Smooth muscle cell (in vitro differentiated cells): Measurements from ENCODE around the gene TGFBR3. TPM values are rescaled to one million over a fixed set of nuclear protein-coding genes. Genes with fewer than 3 reads are reported as not detected.

Source experiments
- DNase-seq: peaks from one replicate; lab custom pipeline; 2025; ENCODE audit not compliant: unreplicated experiment; lab: John Stamatoyannopoulos, UW
- H2AFZ ChIP-seq: fragments of 200-600 bp; sonication (generic); 2 replicates; pipeline ENCODE4 v1.6.0; 2016; ENCODE audit warnings: antibody characterized with exemption, low read depth, mild to moderate bottlenecking
- H3F3A ChIP-seq: fragments of 200-600 bp; sonication (generic); 2 replicates; pipeline ENCODE4 v1.6.0; 2017; ENCODE audit warnings: antibody characterized with exemption, low read depth
- H3K27ac ChIP-seq: fragments of 200-600 bp; sonication (generic); 2 replicates; pipeline ENCODE4 v1.5.1; 2016; ENCODE audit warnings: low read depth, mild to moderate bottlenecking
- H3K27me3 ChIP-seq: fragments of 200-600 bp; sonication (generic); 2 replicates; pipeline ENCODE4 v1.6.1; 2016; ENCODE audit warnings: low read depth, mild to moderate bottlenecking
- H3K36me3 ChIP-seq: fragments of 200-600 bp; sonication (generic); 2 replicates; pipeline ENCODE4 v1.5.1; 2016; ENCODE audit warnings: low read depth
- H3K4me1 ChIP-seq: fragments of 200-600 bp; sonication (generic); 2 replicates; pipeline ENCODE4 v1.5.1; 2016; ENCODE audit warnings: low read depth
- H3K4me2 ChIP-seq: fragments of 200-600 bp; sonication (generic); 2 replicates; pipeline ENCODE4 v1.6.0; 2016; ENCODE audit warnings: mild to moderate bottlenecking
- H3K4me3 ChIP-seq: fragments of 200-600 bp; sonication (generic); 2 replicates; pipeline ENCODE4 v1.5.1; 2016; ENCODE audit warnings: mild to moderate bottlenecking
- H3K79me2 ChIP-seq: fragments of 200-600 bp; sonication (generic); 2 replicates; pipeline ENCODE4 v1.6.0; 2016; ENCODE audit warnings: low read depth, mild to moderate bottlenecking
- H3K9ac ChIP-seq: fragments of 200-600 bp; sonication (generic); 2 replicates; pipeline ENCODE4 v1.6.0; 2016; ENCODE audit warnings: low read depth
- H3K9me3 ChIP-seq: fragments of 200-600 bp; sonication (generic); replicated peaks from 2 replicates; pipeline ENCODE4 v1.5.1; 2016; ENCODE audit warnings: low read depth
- H4K20me1 ChIP-seq: fragments of 200-600 bp; sonication (generic); 2 replicates; pipeline ENCODE4 v1.6.0; 2016; ENCODE audit warnings: low read depth
- WGBS: methylation state at CpG from one replicate; pipeline ENCODE4 v1.1.7; 2016; ENCODE audit warnings: low lambda C conversion rate; 5-methylcytosine and 5-hydroxymethylcytosine counted together
- polyA plus RNA-seq: library from polyadenylated mRNA; unstranded; fragments of >200 nt; fragmentation: Nextera tagmentation; extraction: Ambion mirVana; gene quantifications from 2 replicates; pipeline ENCODE4 v1.2.1, GENCODE V29; 2016
- total RNA-seq: library from RNA; depleted of rRNA; stranded (reverse); fragments of >200 nt; gene quantifications from 2 replicates; pipeline ENCODE4 v1.2.3, GENCODE V29; 2014
- TF ChIP-seq, protein P1 (sequence below): fragments of 200-600 bp; sonication (generic); IDR thresholded peaks from 2 replicates; pipeline ENCODE4 v1.5.1; 2017; ENCODE audit warnings: borderline replicate concordance, mild to moderate bottlenecking, antibody characterized with exemption; ENCODE audit not compliant: insufficient read depth, poor library complexity, severe bottlenecking

TGFBR3 gene
- total and polyA plus RNA-seq, 2 experiments from 2014 or later: 68.3 to 112 TPM

DNA sequence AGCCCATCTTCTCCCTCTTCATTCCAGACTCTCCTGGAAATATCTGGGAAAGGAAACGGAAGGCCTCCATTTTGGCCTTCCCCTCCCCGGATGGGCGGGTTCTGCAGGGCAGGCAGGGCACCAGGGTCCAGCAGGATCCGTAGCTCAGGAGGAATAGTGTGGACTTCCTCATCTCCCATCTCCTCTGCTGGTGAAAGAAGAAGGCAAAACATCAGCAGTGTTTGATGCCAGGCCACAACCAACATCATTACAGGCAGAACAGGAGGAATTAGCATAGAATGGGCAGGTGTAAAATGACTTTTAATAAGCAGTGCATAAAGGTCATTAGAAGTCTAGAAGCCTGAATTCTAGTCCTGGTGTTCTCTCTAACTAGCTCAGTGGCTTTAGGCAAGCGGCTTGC lies 165.9 kb downstream of the TGFBR3 start:
- Histone ChIP-seq H4K20me1 (no peaks in the 10 kb centered on the region), H2AFZ (no peak overlapping the region), H3K4me3 (no peak overlapping the region), H3K36me3 (peaks cover 4% of the 10 kb centered on the region), H3F3A (peaks cover 7% of the 10 kb centered on the region), H3K27ac (no peak overlapping the region), H3K4me2 (no peak overlapping the region), H3K79me2 (no peaks in the 10 kb centered on the region), H3K27me3 (no peaks in the 10 kb centered on the region), H3K4me1 (no peaks in the 10 kb centered on the region), H3K9me3 (no peaks in the 10 kb centered on the region), H3K9ac (no peak overlapping the region)
- no peak for DNase-seq
- WGBS: 78% methylated on average over 5 of the region's 5 CpGs
- TF ChIP-seq, protein P1, sequence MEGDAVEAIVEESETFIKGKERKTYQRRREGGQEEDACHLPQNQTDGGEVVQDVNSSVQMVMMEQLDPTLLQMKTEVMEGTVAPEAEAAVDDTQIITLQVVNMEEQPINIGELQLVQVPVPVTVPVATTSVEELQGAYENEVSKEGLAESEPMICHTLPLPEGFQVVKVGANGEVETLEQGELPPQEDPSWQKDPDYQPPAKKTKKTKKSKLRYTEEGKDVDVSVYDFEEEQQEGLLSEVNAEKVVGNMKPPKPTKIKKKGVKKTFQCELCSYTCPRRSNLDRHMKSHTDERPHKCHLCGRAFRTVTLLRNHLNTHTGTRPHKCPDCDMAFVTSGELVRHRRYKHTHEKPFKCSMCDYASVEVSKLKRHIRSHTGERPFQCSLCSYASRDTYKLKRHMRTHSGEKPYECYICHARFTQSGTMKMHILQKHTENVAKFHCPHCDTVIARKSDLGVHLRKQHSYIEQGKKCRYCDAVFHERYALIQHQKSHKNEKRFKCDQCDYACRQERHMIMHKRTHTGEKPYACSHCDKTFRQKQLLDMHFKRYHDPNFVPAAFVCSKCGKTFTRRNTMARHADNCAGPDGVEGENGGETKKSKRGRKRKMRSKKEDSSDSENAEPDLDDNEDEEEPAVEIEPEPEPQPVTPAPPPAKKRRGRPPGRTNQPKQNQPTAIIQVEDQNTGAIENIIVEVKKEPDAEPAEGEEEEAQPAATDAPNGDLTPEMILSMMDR: no peak

DNA sequence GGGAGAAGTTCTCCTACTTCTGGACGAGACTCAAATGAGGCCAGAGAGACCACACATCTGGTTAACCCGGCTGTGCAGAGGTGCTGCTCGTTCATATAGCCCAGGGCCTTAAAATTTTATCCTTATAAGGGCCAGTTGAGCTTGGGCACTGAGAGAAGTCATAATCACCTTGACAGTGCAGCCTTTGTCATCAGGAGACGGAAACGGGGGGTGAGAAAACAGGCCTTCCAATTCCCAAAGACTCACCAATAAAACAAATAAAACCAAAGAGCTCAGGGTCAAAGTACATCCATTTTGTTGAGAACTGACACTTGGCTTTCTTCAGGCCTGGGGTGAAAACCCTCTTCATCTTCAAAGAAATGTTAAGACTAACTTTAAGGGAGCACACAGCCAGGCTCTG lies 167.1 kb downstream of the TGFBR3 start:
- Histone ChIP-seq H3K27me3 (no peaks in the 10 kb centered on the region), H3K9ac (no peak overlapping the region), H3K27ac (no peak overlapping the region), H3K4me1 (peaks cover under 1% of the 10 kb centered on the region), H3K9me3 (no peaks in the 10 kb centered on the region), H2AFZ (no peak overlapping the region), H3K79me2 (no peaks in the 10 kb centered on the region), H3K4me3 (no peak overlapping the region), H3K4me2 (no peak overlapping the region), H3F3A (peaks cover 10% of the 10 kb centered on the region), H3K36me3 (peaks cover 4% of the 10 kb centered on the region), H4K20me1 (no peaks in the 10 kb centered on the region)
- TF ChIP-seq, protein P1: no peak
- no peak for DNase-seq
- 90% methylated on average over 5 of the region's 5 CpGs for WGBS

DNA sequence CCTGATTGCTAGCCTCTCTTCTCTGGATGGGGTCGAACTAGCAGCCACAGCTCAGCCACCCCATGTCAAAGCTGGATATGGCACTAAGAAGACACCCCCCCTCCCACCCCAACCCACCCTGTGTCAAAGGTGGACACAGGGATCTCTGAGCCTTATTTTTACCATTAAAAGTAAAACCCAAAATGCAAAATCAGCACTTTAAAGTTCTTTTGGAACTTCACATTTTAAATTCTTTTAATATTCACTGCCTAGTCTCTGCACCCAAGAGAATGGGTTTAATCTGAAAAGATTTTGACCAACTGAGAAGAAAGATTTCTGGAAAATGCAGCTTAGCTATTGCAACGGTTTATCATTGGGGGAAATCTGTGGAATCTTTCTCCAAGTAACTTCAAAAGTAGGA lies 167.6 kb downstream of the TGFBR3 start:
- Histone ChIP-seq H4K20me1 (no peaks in the 10 kb centered on the region), H3K27me3 (no peaks in the 10 kb centered on the region), H3K79me2 (no peaks in the 10 kb centered on the region), H3K9ac (no peak overlapping the region), H3K9me3 (no peaks in the 10 kb centered on the region), H3F3A (peaks cover 10% of the 10 kb centered on the region), H2AFZ (no peak overlapping the region), H3K4me1 (peaks cover 5% of the 10 kb centered on the region), H3K4me2 (no peak overlapping the region), H3K4me3 (no peak overlapping the region), H3K27ac (no peak overlapping the region), H3K36me3 (peaks cover 4% of the 10 kb centered on the region)
- TF ChIP-seq, protein P1: no peak
- WGBS: 91% methylated on average over 2 of the region's 2 CpGs
- no peak for DNase-seq

DNA sequence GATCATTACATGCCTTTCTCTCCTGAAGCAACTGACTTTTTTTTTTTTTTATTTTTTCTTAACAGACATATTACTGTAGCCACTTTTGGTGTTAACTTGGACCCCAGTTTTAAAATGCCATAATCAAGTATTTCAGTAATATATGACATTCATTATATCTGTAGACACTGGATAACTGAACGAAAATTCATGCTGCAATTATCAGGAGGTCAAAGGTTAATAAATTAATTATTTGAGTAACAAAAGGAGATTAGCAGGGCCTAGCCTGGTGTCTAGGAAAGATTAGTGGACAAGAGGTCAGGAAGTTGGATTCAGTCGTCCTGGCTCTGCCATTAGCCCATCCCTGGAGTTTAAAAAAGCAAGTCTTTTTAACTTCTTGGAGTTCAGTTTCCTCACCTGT lies 168.1 kb downstream of the TGFBR3 start:
- Histone ChIP-seq H3F3A (peaks cover 10% of the 10 kb centered on the region), H3K4me2 (no peak overlapping the region), H3K9ac (no peak overlapping the region), H3K27ac (no peak overlapping the region), H4K20me1 (no peaks in the 10 kb centered on the region), H3K4me3 (no peak overlapping the region), H2AFZ (no peak overlapping the region), H3K27me3 (no peaks in the 10 kb centered on the region), H3K4me1 (peaks cover 10% of the 10 kb centered on the region), H3K79me2 (no peaks in the 10 kb centered on the region), H3K36me3 (peaks cover 4% of the 10 kb centered on the region), H3K9me3 (no peaks in the 10 kb centered on the region)
- DNase-seq: no peak
- TF ChIP-seq, protein P1: no peak
- 81% methylated on average over 2 of the region's 2 CpGs for WGBS
